Neural progenitor cell (in vitro differentiated cells): ENCODE data around the gene NDST1. TPM values are rescaled to one million over a fixed set of nuclear protein-coding genes. Genes with fewer than 3 reads are reported as not detected.

Experiments
- DNase-seq: peaks from one replicate; pipeline ENCODE4 v3.0.0-alpha.2; 2016; ENCODE audit warnings: low spot score
- H2AFZ ChIP-seq: fragments of 200-600 bp; sonication (generic); replicated peaks from 2 replicates; pipeline ENCODE4 v1.6.1; 2016; ENCODE audit warnings: antibody characterized with exemption
- H3F3A ChIP-seq: fragments of 200-600 bp; sonication (generic); 2 replicates; pipeline ENCODE4 v1.6.1; 2016; ENCODE audit warnings: antibody characterized with exemption, low read depth
- H3K27ac ChIP-seq: fragments of 200-600 bp; sonication (generic); 2 replicates; pipeline ENCODE4 v1.5.1; 2016; ENCODE audit warnings: mild to moderate bottlenecking
- H3K27me3 ChIP-seq: fragments of 200-600 bp; sonication (generic); 2 replicates; pipeline ENCODE4 v1.6.1; 2016; ENCODE audit warnings: mild to moderate bottlenecking, moderate library complexity
- H3K36me3 ChIP-seq: fragments of 200-600 bp; sonication (generic); 2 replicates; pipeline ENCODE4 v1.5.1; 2016
- H3K4me1 ChIP-seq: fragments of 200-600 bp; sonication (generic); 2 replicates; pipeline ENCODE4 v1.6.1; 2016; ENCODE audit warnings: mixed run types
- H3K4me2 ChIP-seq: fragments of 200-600 bp; sonication (generic); 2 replicates; pipeline ENCODE4 v1.6.1; 2016
- H3K4me3 ChIP-seq: fragments of 200-600 bp; sonication (generic); 2 replicates; pipeline ENCODE4 v1.5.1; 2016
- H3K79me2 ChIP-seq: fragments of 200-600 bp; sonication (generic); 2 replicates; pipeline ENCODE4 v1.6.1; 2016; ENCODE audit warnings: low read depth
- H3K9ac ChIP-seq: fragments of 200-600 bp; sonication (generic); 2 replicates; pipeline ENCODE4 v1.6.1; 2016
- H3K9me3 ChIP-seq: fragments of 200-600 bp; sonication (generic); 2 replicates; pipeline ENCODE4 v1.5.1; 2016; ENCODE audit warnings: low read depth
- H4K20me1 ChIP-seq: fragments of 200-600 bp; sonication (generic); 2 replicates; pipeline ENCODE4 v1.6.1; 2016; ENCODE audit warnings: low read depth
- H3K27ac Mint-ChIP-seq: 3 replicates; pipeline ENCODE4 v1.8.0; 2021; ENCODE audit warnings: mixed read lengths
- H3K27me3 Mint-ChIP-seq: 2 replicates; pipeline ENCODE4 v1.8.0; 2022; ENCODE audit warnings: low read depth, mild to moderate bottlenecking, inconsistent platforms, moderate library complexity, mixed read lengths; ENCODE audit not compliant: insufficient read depth
- H3K36me3 Mint-ChIP-seq: 3 replicates; pipeline ENCODE4 v1.8.0; 2021; ENCODE audit warnings: mixed read lengths
- H3K4me1 Mint-ChIP-seq: 3 replicates; pipeline ENCODE4 v1.8.0; 2021; ENCODE audit warnings: mixed read lengths
- H3K4me3 Mint-ChIP-seq: 3 replicates; pipeline ENCODE4 v1.8.0; 2021; ENCODE audit warnings: mild to moderate bottlenecking, moderate library complexity, mixed read lengths
- H3K9me3 Mint-ChIP-seq: 3 replicates; pipeline ENCODE4 v1.8.0; 2020; ENCODE audit warnings: mixed read lengths
- EZH2 ChIP-seq: fragments of 200-600 bp; sonication (generic); IDR thresholded peaks from 2 replicates; pipeline ENCODE4 v1.6.1; 2017; ENCODE audit warnings: antibody characterized with exemption, mild to moderate bottlenecking, moderate library complexity
- EZH2phosphoT487 ChIP-seq: fragments of 200-600 bp; sonication (generic); IDR thresholded peaks from 2 replicates; pipeline ENCODE4 v1.6.1; 2017; ENCODE audit warnings: antibody characterized with exemption
- total RNA-seq: library from RNA; depleted of rRNA; stranded (reverse); fragments of >200 nt; gene quantifications from 2 replicates; pipeline ENCODE4 v1.2.3, GENCODE V29; 2015; ENCODE audit warnings: low replicate concordance
- TF ChIP-seq, protein P1 (sequence below): fragments of 200-600 bp; sonication (generic); IDR thresholded peaks from 2 replicates; pipeline ENCODE4 v1.5.1; 2017; ENCODE audit warnings: antibody characterized with exemption, mild to moderate bottlenecking

NDST1 gene
- total RNA-seq, 1 donor from 2014 or later, result 22.9 TPM

DNA sequence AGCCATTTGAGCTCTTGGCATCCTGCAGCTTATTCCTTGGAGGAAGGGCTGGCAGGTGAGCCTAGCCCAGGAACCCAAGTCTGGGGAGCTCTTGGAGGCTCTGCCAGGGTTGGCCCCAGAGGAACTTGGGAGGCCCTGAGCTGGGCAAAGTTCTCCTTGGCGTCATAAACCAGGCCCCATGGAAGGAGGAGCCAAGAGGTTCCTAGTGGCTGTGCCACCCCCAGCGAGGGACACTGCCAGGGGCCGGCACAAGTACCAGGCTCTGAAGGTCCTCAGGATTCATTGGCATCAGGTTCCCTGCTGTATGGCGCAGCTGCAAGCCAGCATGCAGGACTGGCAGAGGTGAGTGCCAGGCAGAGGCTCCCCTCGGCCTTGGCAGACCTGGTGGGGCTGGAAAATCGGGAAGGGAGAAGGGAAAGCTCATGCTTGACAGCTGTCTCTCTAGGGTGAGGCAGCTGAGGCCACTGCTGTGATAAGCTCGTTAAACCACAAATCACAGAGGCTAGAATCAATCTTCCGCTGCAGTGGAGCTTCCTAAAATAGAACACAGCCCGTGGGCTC lies 77.9 kb downstream of the NDST1 start:
- DNase-seq, result no peak
- no peaks in the 10 kb centered on the region for H3K27me3 ChIP-seq
- no peaks in the 10 kb centered on the region for H3K79me2 ChIP-seq
- H3K4me3 Mint-ChIP-seq, result no peak overlapping the region
- no peaks in the 10 kb centered on the region for H3K36me3 Mint-ChIP-seq
- H3K4me2 ChIP-seq, result no peak overlapping the region
- H3K4me1 Mint-ChIP-seq, result peaks cover 23% of the 10 kb centered on the region
- H3K27me3 Mint-ChIP-seq, result no peaks in the 10 kb centered on the region
- H3K36me3 ChIP-seq, result no peaks in the 10 kb centered on the region
- no peaks in the 10 kb centered on the region for H3K9me3 ChIP-seq
- H3K9me3 Mint-ChIP-seq, result no peaks in the 10 kb centered on the region
- no peak overlapping the region for H2AFZ ChIP-seq
- no peak overlapping the region for H3K27ac ChIP-seq
- H3K27ac Mint-ChIP-seq, result no peak overlapping the region
- no peak overlapping the region for H3K4me3 ChIP-seq
- no peak for TF ChIP-seq EZH2phosphoT487
- no peak for TF ChIP-seq EZH2
- TF ChIP-seq, protein P1, sequence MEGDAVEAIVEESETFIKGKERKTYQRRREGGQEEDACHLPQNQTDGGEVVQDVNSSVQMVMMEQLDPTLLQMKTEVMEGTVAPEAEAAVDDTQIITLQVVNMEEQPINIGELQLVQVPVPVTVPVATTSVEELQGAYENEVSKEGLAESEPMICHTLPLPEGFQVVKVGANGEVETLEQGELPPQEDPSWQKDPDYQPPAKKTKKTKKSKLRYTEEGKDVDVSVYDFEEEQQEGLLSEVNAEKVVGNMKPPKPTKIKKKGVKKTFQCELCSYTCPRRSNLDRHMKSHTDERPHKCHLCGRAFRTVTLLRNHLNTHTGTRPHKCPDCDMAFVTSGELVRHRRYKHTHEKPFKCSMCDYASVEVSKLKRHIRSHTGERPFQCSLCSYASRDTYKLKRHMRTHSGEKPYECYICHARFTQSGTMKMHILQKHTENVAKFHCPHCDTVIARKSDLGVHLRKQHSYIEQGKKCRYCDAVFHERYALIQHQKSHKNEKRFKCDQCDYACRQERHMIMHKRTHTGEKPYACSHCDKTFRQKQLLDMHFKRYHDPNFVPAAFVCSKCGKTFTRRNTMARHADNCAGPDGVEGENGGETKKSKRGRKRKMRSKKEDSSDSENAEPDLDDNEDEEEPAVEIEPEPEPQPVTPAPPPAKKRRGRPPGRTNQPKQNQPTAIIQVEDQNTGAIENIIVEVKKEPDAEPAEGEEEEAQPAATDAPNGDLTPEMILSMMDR, result no peak
- H3K4me1 ChIP-seq, result peaks cover 17% of the 10 kb centered on the region
- H3F3A ChIP-seq, result no peaks in the 10 kb centered on the region
- H3K9ac ChIP-seq, result no peak overlapping the region
- no peaks in the 10 kb centered on the region for H4K20me1 ChIP-seq

DNA sequence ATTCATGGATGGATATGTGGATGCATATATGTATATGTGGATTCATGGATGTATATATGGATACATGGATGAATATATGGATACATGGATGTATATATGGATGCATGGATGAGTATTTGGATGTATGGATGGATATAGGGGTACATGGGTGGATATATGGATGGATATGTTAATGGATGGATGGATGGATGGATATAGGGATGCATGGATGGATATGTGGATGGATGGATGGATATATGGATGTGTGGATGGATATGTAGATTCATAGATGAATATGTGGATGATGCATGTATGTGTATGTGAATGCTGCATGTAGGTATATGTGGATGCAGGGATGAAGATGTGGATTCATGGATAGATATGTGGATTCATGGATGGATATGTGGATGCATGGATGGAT lies 79.1 kb downstream of the NDST1 start:
- no peaks in the 10 kb centered on the region for H3K27me3 Mint-ChIP-seq
- Histone ChIP-seq H3K4me2 (no peak overlapping the region), H3K27me3 (no peaks in the 10 kb centered on the region), H3K36me3 (no peaks in the 10 kb centered on the region), H4K20me1 (no peaks in the 10 kb centered on the region), H3K4me1 (peaks cover 22% of the 10 kb centered on the region), H3K79me2 (no peaks in the 10 kb centered on the region), H3K9me3 (no peaks in the 10 kb centered on the region), H3K27ac (no peak overlapping the region), H3K9ac (no peak overlapping the region), H2AFZ (no peak overlapping the region), H3K4me3 (no peak overlapping the region), H3F3A (peaks cover 7% of the 10 kb centered on the region)
- H3K27ac Mint-ChIP-seq, result no peak overlapping the region
- TF ChIP-seq, protein P1, result no peak
- no peak for TF ChIP-seq EZH2phosphoT487
- no peak for TF ChIP-seq EZH2
- H3K9me3 Mint-ChIP-seq, result no peaks in the 10 kb centered on the region
- no peak overlapping the region for H3K4me3 Mint-ChIP-seq
- peaks cover 26% of the 10 kb centered on the region for H3K4me1 Mint-ChIP-seq
- DNase-seq, result no peak
- no peaks in the 10 kb centered on the region for H3K36me3 Mint-ChIP-seq

DNA sequence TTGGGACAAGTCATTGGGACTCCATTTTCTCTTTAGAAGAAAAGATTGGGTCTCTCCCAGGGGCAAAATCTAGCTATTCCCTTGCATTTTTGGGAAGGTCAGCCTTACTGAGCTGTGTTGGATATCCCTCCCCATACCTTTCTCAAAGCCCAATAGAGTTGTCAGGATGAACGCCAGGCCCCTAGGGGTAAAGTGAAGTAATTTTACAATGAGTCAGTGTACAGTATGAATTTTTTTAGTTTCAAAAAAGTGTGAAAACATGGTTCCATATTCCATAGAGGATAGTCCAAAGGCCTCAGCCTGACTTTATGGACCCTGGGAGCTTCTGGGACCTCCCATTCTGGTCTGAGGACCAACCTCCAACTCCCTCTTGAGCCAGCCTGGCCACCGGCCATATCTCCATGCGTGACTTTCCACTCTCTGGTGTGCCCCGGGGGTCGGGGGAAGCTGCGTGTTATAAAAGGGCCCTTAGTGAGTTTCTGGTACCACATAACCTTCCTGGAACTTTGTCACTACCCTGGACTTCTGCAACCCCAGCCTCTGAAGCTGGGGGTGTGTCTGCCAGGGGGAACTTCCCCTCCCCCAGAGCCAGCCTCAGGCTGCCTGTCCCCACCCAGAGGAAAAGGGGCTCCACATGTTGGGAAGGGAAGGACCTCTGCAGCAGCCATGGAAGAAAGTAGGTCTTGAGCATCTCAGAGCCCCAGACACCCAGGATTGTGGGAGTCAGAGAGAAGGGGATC lies 80.1 kb downstream of the NDST1 start:
- no peaks in the 10 kb centered on the region for H3K9me3 Mint-ChIP-seq
- Histone ChIP-seq H3F3A (peaks cover 7% of the 10 kb centered on the region), H3K27me3 (no peaks in the 10 kb centered on the region), H3K27ac (no peak overlapping the region), H3K79me2 (no peaks in the 10 kb centered on the region), H3K9me3 (no peaks in the 10 kb centered on the region), H3K36me3 (no peaks in the 10 kb centered on the region), H2AFZ (no peak overlapping the region), H3K9ac (no peak overlapping the region), H3K4me3 (no peak overlapping the region), H4K20me1 (no peaks in the 10 kb centered on the region), H3K4me2 (no peak overlapping the region), H3K4me1 (peaks cover 13% of the 10 kb centered on the region)
- peaks cover 22% of the 10 kb centered on the region for H3K4me1 Mint-ChIP-seq
- TF ChIP-seq, protein P1, result no peak
- TF ChIP-seq EZH2phosphoT487 (no peak), EZH2 (no peak)
- H3K27me3 Mint-ChIP-seq, result no peaks in the 10 kb centered on the region
- no peak for DNase-seq
- H3K27ac Mint-ChIP-seq, result peak overlapping the region; percentile 31
- no peak overlapping the region for H3K4me3 Mint-ChIP-seq
- H3K36me3 Mint-ChIP-seq, result no peaks in the 10 kb centered on the region
